ENCODE measurements around the gene OSBPL1A.

Gene OSBPL1A

DNA sequence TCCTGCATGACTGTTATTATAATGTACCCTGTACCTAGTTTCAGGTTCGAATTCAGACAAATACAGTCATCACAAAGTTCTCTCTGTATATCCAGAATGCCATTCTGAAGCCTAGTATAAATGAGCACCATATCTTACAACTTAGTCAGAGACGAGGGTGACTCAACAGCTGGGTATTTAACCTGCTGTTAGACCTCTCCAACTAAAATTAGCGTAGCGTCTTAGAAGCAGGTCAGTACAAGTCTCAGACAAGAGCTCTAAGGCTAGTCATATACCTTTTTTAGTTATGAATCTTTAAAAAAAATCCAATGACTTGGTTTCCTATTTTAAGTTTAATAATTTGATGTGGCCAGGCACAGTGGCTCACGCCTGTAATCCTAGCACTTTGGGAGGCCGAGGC lies 184.7 kb downstream of the OSBPL1A start:
- no peak overlapping the region for H3K4me2 ChIP-seq (ENCODE audit: low read length)
- H3K79me2 ChIP-seq (ENCODE audit: low read length), result no peaks in the 10 kb centered on the region
- H3K9me3 ChIP-seq (ENCODE audit: insufficient read depth, low read length), result no peaks in the 10 kb centered on the region
- H3K4me3 ChIP-seq (ENCODE audit: low read length), result no peak overlapping the region
- H3K36me3 ChIP-seq (replicated peaks; ENCODE audit: low read depth, low read length), result no peaks in the 10 kb centered on the region
- no peak overlapping the region for H2AFZ ChIP-seq (ENCODE audit: low read depth, low read length)
- no peaks in the 10 kb centered on the region for H3K27me3 ChIP-seq (ENCODE audit: low read depth, low read length)
- TF ChIP-seq EZH2phosphoT487 (IDR thresholded peaks at IDR 0.05; ENCODE audit: low read depth) (no peak), CTCF (IDR thresholded peaks at IDR 0.05; ENCODE audit: low read depth, low read length) (no peak)
- H3K27ac ChIP-seq (ENCODE audit: low read length), result no peak overlapping the region
- no peaks in the 10 kb centered on the region for H4K20me1 ChIP-seq (ENCODE audit: insufficient read depth, low read length)
- no peaks in the 10 kb centered on the region for H3K4me1 ChIP-seq (ENCODE audit: low read length)
- H3K9ac ChIP-seq (ENCODE audit: low read length), result no peak overlapping the region

DNA sequence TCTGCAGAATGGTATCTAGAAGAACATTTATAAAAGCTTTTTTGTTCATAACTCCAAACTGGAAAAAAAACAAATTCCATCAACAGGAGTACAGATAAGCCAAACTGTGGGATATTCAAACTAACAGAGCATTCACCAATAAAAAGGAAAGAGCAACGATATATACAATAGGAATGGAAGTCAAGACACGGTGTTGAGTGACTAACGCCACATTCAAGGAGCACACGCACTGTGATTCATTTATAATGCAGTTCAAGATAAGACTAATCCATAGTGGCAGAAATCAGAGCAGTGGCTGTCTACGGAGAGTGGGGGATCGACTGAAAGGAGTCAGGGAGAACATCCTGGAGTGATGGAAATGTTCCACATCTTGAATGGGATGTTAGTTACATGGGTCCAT lies 188.1 kb downstream of the OSBPL1A start:
- Histone ChIP-seq H3K4me3 (ENCODE audit: low read length) (no peak overlapping the region), H3K79me2 (ENCODE audit: low read length) (no peaks in the 10 kb centered on the region), H2AFZ (ENCODE audit: low read depth, low read length) (no peak overlapping the region), H3K27me3 (ENCODE audit: low read depth, low read length) (peaks cover 4% of the 10 kb centered on the region; the same call in 1 of the 2 replicates), H4K20me1 (ENCODE audit: insufficient read depth, low read length) (no peaks in the 10 kb centered on the region), H3K27ac (ENCODE audit: low read length) (no peak overlapping the region), H3K36me3 (replicated peaks; ENCODE audit: low read depth, low read length) (no peaks in the 10 kb centered on the region), H3K9me3 (ENCODE audit: insufficient read depth, low read length) (no peaks in the 10 kb centered on the region), H3K4me2 (ENCODE audit: low read length) (no peak overlapping the region), H3K9ac (ENCODE audit: low read length) (no peak overlapping the region), H3K4me1 (ENCODE audit: low read length) (no peaks in the 10 kb centered on the region)
- no peak for TF ChIP-seq CTCF (IDR thresholded peaks at IDR 0.05; ENCODE audit: low read depth, low read length)
- TF ChIP-seq EZH2phosphoT487 (IDR thresholded peaks at IDR 0.05; ENCODE audit: low read depth), result no peak

DNA sequence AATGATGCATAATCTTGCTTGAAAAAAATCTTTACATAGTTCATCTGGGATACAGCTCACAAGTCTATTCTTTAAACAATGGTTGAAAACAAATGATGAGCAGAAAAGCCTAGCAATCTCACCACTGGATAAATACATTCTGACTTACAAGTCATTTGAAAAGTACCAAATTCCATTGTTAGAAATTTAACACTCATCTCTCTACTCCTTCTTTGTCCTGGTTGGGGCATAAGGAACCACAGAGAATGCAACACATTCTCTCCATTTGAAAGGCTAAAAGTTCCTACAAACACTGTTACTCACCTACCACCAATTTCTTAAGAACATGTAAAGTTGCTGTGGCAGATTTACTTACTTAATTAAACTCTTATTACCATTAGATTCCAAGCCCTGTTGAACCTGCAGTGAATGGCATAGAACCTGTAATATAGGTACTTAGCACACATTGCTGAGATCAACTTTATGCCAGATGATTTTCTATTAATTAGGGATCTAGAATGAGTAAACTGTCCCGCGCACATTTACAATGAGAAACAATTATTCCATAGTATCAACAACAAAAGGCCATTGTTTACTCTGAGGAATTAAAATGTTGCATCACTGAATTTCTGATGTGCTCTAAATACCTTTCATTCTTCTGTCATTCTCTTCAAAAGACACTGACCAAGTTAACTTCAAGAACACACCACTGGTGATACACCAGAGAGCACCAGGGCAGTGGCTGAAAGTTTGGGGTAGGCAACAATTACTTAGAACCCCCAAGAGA lies 189.2 kb downstream of the OSBPL1A start:
- TF ChIP-seq EZH2phosphoT487 (IDR thresholded peaks at IDR 0.05; ENCODE audit: low read depth) (no peak), CTCF (IDR thresholded peaks at IDR 0.05; ENCODE audit: low read depth, low read length) (no peak)
- Histone ChIP-seq H3K27ac (ENCODE audit: low read length) (no peak overlapping the region), H4K20me1 (ENCODE audit: insufficient read depth, low read length) (no peaks in the 10 kb centered on the region), H3K4me1 (ENCODE audit: low read length) (no peaks in the 10 kb centered on the region), H3K9ac (ENCODE audit: low read length) (no peak overlapping the region), H3K27me3 (ENCODE audit: low read depth, low read length) (peaks cover 4% of the 10 kb centered on the region; the same call in 1 of the 2 replicates), H3K4me2 (ENCODE audit: low read length) (no peak overlapping the region), H3K36me3 (replicated peaks; ENCODE audit: low read depth, low read length) (no peaks in the 10 kb centered on the region), H3K9me3 (ENCODE audit: insufficient read depth, low read length) (no peaks in the 10 kb centered on the region), H3K79me2 (ENCODE audit: low read length) (no peaks in the 10 kb centered on the region), H3K4me3 (ENCODE audit: low read length) (no peak overlapping the region), H2AFZ (ENCODE audit: low read depth, low read length) (no peak overlapping the region)

DNA sequence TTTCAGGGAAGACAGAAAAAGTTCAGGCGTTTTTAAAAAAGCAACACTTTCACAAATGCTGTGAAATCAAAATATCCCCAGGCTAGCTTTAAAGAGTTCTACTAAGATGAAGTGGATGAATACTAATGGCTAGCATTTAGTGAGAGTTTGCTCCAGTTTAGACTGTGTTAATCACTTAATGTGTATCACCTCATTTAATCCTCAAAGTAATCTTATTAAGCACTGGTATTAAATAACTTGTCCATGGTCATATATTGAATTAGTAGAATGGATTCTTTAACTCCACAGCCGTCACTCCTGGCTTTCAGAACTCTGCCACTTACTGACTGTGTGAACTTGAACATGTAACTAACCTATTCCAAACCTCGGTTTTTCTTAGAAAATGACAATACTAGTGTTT lies 192.7 kb downstream of the OSBPL1A start:
- no peaks in the 10 kb centered on the region for H3K79me2 ChIP-seq (ENCODE audit: low read length)
- H3K9me3 ChIP-seq (ENCODE audit: insufficient read depth, low read length), result no peaks in the 10 kb centered on the region
- no peaks in the 10 kb centered on the region for H4K20me1 ChIP-seq (ENCODE audit: insufficient read depth, low read length)
- H3K4me1 ChIP-seq (ENCODE audit: low read length), result no peaks in the 10 kb centered on the region
- no peak overlapping the region for H3K27ac ChIP-seq (ENCODE audit: low read length)
- H3K4me3 ChIP-seq (ENCODE audit: low read length), result no peak overlapping the region
- H3K27me3 ChIP-seq (ENCODE audit: low read depth, low read length), result peaks cover 4% of the 10 kb centered on the region; the same call in 1 of the 2 replicates
- no peak overlapping the region for H3K9ac ChIP-seq (ENCODE audit: low read length)
- no peak for TF ChIP-seq CTCF (IDR thresholded peaks at IDR 0.05; ENCODE audit: low read depth, low read length)
- no peak for TF ChIP-seq EZH2phosphoT487 (IDR thresholded peaks at IDR 0.05; ENCODE audit: low read depth)
- H2AFZ ChIP-seq (ENCODE audit: low read depth, low read length), result no peak overlapping the region
- H3K36me3 ChIP-seq (replicated peaks; ENCODE audit: low read depth, low read length), result no peaks in the 10 kb centered on the region
- no peak overlapping the region for H3K4me2 ChIP-seq (ENCODE audit: low read length)

Data from OCI-LY3 (cell line).